T-helper 1 cell treated with Interleukin-12 subunit alpha and Interleukin-12 subunit beta and Interleukin-4 antibody, amounts not matched to agents 30 μg/mL and 1 μg/mL, for 36 hours (primary cell): ENCODE results near the gene TNNI3K.

ENCODE experiments used
- H3K27ac Mint-ChIP-seq: one replicate; pipeline ENCODE4 v1.8.0; 2021; ENCODE audit warnings: mild to moderate bottlenecking, mixed read lengths
- H3K27me3 Mint-ChIP-seq: one replicate; pipeline ENCODE4 v1.8.0; 2021; ENCODE audit warnings: low read depth, mixed read lengths
- H3K36me3 Mint-ChIP-seq: one replicate; pipeline ENCODE4 v1.8.0; 2021; ENCODE audit warnings: low read depth, mixed read lengths
- H3K4me1 Mint-ChIP-seq: one replicate; pipeline ENCODE4 v1.8.0; 2021; ENCODE audit warnings: low read depth, mixed read lengths
- H3K4me3 Mint-ChIP-seq: one replicate; pipeline ENCODE4 v1.8.0; 2021; ENCODE audit warnings: mild to moderate bottlenecking, moderate library complexity, mixed read lengths
- H3K9me3 Mint-ChIP-seq: one replicate; pipeline ENCODE4 v1.8.0; 2021; ENCODE audit warnings: mixed read lengths

Gene TNNI3K

GRCh38 chr1:74423471-74423870, 188.3 kb downstream of the TNNI3K start:
- H3K36me3 Mint-ChIP-seq, result no peaks in the 10 kb centered on the region
- no peaks in the 10 kb centered on the region for H3K27me3 Mint-ChIP-seq
- H3K4me3 Mint-ChIP-seq, result no peak overlapping the region
- H3K4me1 Mint-ChIP-seq, result no peaks in the 10 kb centered on the region
- no peaks in the 10 kb centered on the region for H3K9me3 Mint-ChIP-seq
- H3K27ac Mint-ChIP-seq, result no peak overlapping the region

- H3K27ac Mint-ChIP-seq, result no peak overlapping the region
These were observed 190.5 kb downstream of the TNNI3K start for GRCh38 chr1:74425676-74426075.

GRCh38 chr1:74426208-74426937, 191.2 kb downstream of the TNNI3K start:
- Mint-ChIP-seq H3K27me3 (no peaks in the 10 kb centered on the region), H3K4me3 (no peak overlapping the region), H3K27ac (no peak overlapping the region), H3K9me3 (no peaks in the 10 kb centered on the region), H3K4me1 (no peaks in the 10 kb centered on the region), H3K36me3 (no peaks in the 10 kb centered on the region)

More at GRCh38 chr1:74425676-74426075, 190.5 kb downstream of the TNNI3K start:
- Mint-ChIP-seq H3K9me3 (no peaks in the 10 kb centered on the region), H3K27me3 (no peaks in the 10 kb centered on the region), H3K36me3 (no peaks in the 10 kb centered on the region), H3K4me3 (no peak overlapping the region), H3K4me1 (no peaks in the 10 kb centered on the region)

- H3K4me3 Mint-ChIP-seq, result no peak overlapping the region
- no peaks in the 10 kb centered on the region for H3K4me1 Mint-ChIP-seq
- no peak overlapping the region for H3K27ac Mint-ChIP-seq
- H3K36me3 Mint-ChIP-seq, result no peaks in the 10 kb centered on the region
- no peaks in the 10 kb centered on the region for H3K9me3 Mint-ChIP-seq
- H3K27me3 Mint-ChIP-seq, result no peaks in the 10 kb centered on the region
These were observed 192.5 kb downstream of the TNNI3K start for GRCh38 chr1:74427681-74428080.

- H3K36me3 Mint-ChIP-seq, result no peaks in the 10 kb centered on the region
- no peaks in the 10 kb centered on the region for H3K9me3 Mint-ChIP-seq
- H3K4me3 Mint-ChIP-seq, result no peak overlapping the region
- H3K4me1 Mint-ChIP-seq, result no peaks in the 10 kb centered on the region
- no peak overlapping the region for H3K27ac Mint-ChIP-seq
- no peaks in the 10 kb centered on the region for H3K27me3 Mint-ChIP-seq
These were observed 194.4 kb downstream of the TNNI3K start for GRCh38 chr1:74429580-74429979.

- Mint-ChIP-seq H3K27ac (no peak overlapping the region), H3K36me3 (no peaks in the 10 kb centered on the region), H3K4me3 (no peak overlapping the region), H3K9me3 (no peaks in the 10 kb centered on the region), H3K4me1 (no peaks in the 10 kb centered on the region), H3K27me3 (no peaks in the 10 kb centered on the region)
These were observed 195.3 kb downstream of the TNNI3K start for GRCh38 chr1:74430342-74430934.

GRCh38 chr1:74431531-74431930, 196.3 kb downstream of the TNNI3K start:
- H3K36me3 Mint-ChIP-seq, result no peaks in the 10 kb centered on the region

GRCh38 chr1:74432325-74432724, 197.1 kb downstream of the TNNI3K start:
- Mint-ChIP-seq H3K9me3 (no peaks in the 10 kb centered on the region), H3K27ac (no peak overlapping the region), H3K4me1 (no peaks in the 10 kb centered on the region), H3K27me3 (no peaks in the 10 kb centered on the region), H3K4me3 (no peak overlapping the region), H3K36me3 (no peaks in the 10 kb centered on the region)

More at GRCh38 chr1:74431531-74431930, 196.3 kb downstream of the TNNI3K start:
- Mint-ChIP-seq H3K27me3 (no peaks in the 10 kb centered on the region), H3K4me3 (no peak overlapping the region), H3K4me1 (no peaks in the 10 kb centered on the region), H3K9me3 (no peaks in the 10 kb centered on the region), H3K27ac (no peak overlapping the region)

GRCh38 chr1:74434321-74434720, 199.1 kb downstream of the TNNI3K start:
- Mint-ChIP-seq H3K9me3 (no peaks in the 10 kb centered on the region), H3K27ac (no peak overlapping the region), H3K27me3 (no peaks in the 10 kb centered on the region), H3K4me1 (no peaks in the 10 kb centered on the region), H3K4me3 (no peak overlapping the region), H3K36me3 (no peaks in the 10 kb centered on the region)

GRCh38 chr1:74436078-74436477, 200.9 kb downstream of the TNNI3K start:
- no peaks in the 10 kb centered on the region for H3K36me3 Mint-ChIP-seq
- H3K9me3 Mint-ChIP-seq, result no peaks in the 10 kb centered on the region
- no peaks in the 10 kb centered on the region for H3K4me1 Mint-ChIP-seq
- H3K4me3 Mint-ChIP-seq, result no peak overlapping the region
- H3K27me3 Mint-ChIP-seq, result no peaks in the 10 kb centered on the region
- no peak overlapping the region for H3K27ac Mint-ChIP-seq

- Mint-ChIP-seq H3K27me3 (no peaks in the 10 kb centered on the region), H3K9me3 (no peaks in the 10 kb centered on the region), H3K36me3 (no peaks in the 10 kb centered on the region), H3K4me1 (no peaks in the 10 kb centered on the region), H3K27ac (no peak overlapping the region), H3K4me3 (no peak overlapping the region)
These were observed 201.8 kb downstream of the TNNI3K start for GRCh38 chr1:74437035-74437434.

- Mint-ChIP-seq H3K9me3 (no peaks in the 10 kb centered on the region), H3K27ac (no peak overlapping the region), H3K4me1 (no peaks in the 10 kb centered on the region)
These were observed 216.8 kb downstream of the TNNI3K start for GRCh38 chr1:74452035-74452434.

GRCh38 chr1:74453277-74453676, 218.1 kb downstream of the TNNI3K start:
- Mint-ChIP-seq H3K4me3 (no peak overlapping the region), H3K27ac (no peak overlapping the region), H3K4me1 (no peaks in the 10 kb centered on the region), H3K9me3 (no peaks in the 10 kb centered on the region), H3K36me3 (no peaks in the 10 kb centered on the region), H3K27me3 (no peaks in the 10 kb centered on the region)

More at GRCh38 chr1:74452035-74452434, 216.8 kb downstream of the TNNI3K start:
- Mint-ChIP-seq H3K36me3 (no peaks in the 10 kb centered on the region), H3K4me3 (no peak overlapping the region), H3K27me3 (no peaks in the 10 kb centered on the region)

GRCh38 chr1:74455390-74455789, 220.2 kb downstream of the TNNI3K start:
- Mint-ChIP-seq H3K9me3 (no peaks in the 10 kb centered on the region), H3K27ac (no peak overlapping the region), H3K4me3 (no peak overlapping the region), H3K36me3 (no peaks in the 10 kb centered on the region), H3K27me3 (no peaks in the 10 kb centered on the region), H3K4me1 (no peaks in the 10 kb centered on the region)

GRCh38 chr1:74457253-74457652, 222.1 kb downstream of the TNNI3K start:
- no peak overlapping the region for H3K4me3 Mint-ChIP-seq
- no peaks in the 10 kb centered on the region for H3K27me3 Mint-ChIP-seq
- no peaks in the 10 kb centered on the region for H3K4me1 Mint-ChIP-seq
- no peaks in the 10 kb centered on the region for H3K36me3 Mint-ChIP-seq
- H3K27ac Mint-ChIP-seq, result no peak overlapping the region
- no peaks in the 10 kb centered on the region for H3K9me3 Mint-ChIP-seq
